Left ventricle myocardium inferior (tissue), 1 donor: ENCODE results near the gene CAMKMT. TPM values are rescaled to one million over a fixed set of nuclear protein-coding genes. Genes with fewer than 3 reads are reported as not detected.

ENCODE experiments used
- DNase-seq: peaks from one replicate; pipeline ENCODE4 v3.0.0-alpha.2; 2020
- H3K27ac ChIP-seq: fragments of 200-600 bp; replicated peaks from 2 replicates; pipeline ENCODE4 v1.8.0; 2021
- H3K27me3 ChIP-seq: fragments of 200-600 bp; 2 replicates; pipeline ENCODE4 v1.8.0; 2021; ENCODE audit warnings: low read depth
- H3K36me3 ChIP-seq: fragments of 200-600 bp; 2 replicates; pipeline ENCODE4 v1.8.0; 2021
- H3K4me1 ChIP-seq: fragments of 200-600 bp; 2 replicates; pipeline ENCODE4 v1.8.0; 2021
- H3K4me3 ChIP-seq: fragments of 200-600 bp; 2 replicates; pipeline ENCODE4 v1.8.0; 2021; ENCODE audit warnings: mild to moderate bottlenecking, moderate library complexity
- H3K9me3 ChIP-seq: fragments of 200-600 bp; replicated peaks from 2 replicates; pipeline ENCODE4 v1.8.0; 2021
- intact Hi-C: fragments of 100-400 bp; cut with micrococcal nuclease; formaldehyde crosslinking; loops from one replicate; pipeline ENCODE4 v1.11.0; 2022
- total RNA-seq: library from RNA; stranded (reverse); fragmentation: NEBNext Ultra II Directional; extraction: Animal tissue kit (Norgen Biotek cat#: 25700); gene quantifications from one replicate; pipeline ENCODE4 v1.2.1, GENCODE V29; 2021
- TF ChIP-seq, protein P1 (sequence below): fragments of 200-600 bp; IDR thresholded peaks from 2 replicates; pipeline ENCODE4 v1.8.0; 2021; ENCODE audit warnings: antibody characterized with exemption, mild to moderate bottlenecking, borderline replicate concordance
- donor health status: DM: no; HTN: yes; CAD: no; lungs with severe emphysema.

CAMKMT gene
- total RNA-seq, 1 donor from 2014 or later: 4.8 TPM

GRCh38 chr2:44450806-44451205, 89.1 kb downstream of the CAMKMT start:
- Histone ChIP-seq H3K27ac (no peak overlapping the region), H3K27me3 (no peaks in the 10 kb centered on the region), H3K4me3 (no peak overlapping the region), H3K4me1 (no peaks in the 10 kb centered on the region), H3K9me3 (no peaks in the 10 kb centered on the region), H3K36me3 (no peaks in the 10 kb centered on the region)
- intact Hi-C loops: no loop called here
- TF ChIP-seq, protein P1, sequence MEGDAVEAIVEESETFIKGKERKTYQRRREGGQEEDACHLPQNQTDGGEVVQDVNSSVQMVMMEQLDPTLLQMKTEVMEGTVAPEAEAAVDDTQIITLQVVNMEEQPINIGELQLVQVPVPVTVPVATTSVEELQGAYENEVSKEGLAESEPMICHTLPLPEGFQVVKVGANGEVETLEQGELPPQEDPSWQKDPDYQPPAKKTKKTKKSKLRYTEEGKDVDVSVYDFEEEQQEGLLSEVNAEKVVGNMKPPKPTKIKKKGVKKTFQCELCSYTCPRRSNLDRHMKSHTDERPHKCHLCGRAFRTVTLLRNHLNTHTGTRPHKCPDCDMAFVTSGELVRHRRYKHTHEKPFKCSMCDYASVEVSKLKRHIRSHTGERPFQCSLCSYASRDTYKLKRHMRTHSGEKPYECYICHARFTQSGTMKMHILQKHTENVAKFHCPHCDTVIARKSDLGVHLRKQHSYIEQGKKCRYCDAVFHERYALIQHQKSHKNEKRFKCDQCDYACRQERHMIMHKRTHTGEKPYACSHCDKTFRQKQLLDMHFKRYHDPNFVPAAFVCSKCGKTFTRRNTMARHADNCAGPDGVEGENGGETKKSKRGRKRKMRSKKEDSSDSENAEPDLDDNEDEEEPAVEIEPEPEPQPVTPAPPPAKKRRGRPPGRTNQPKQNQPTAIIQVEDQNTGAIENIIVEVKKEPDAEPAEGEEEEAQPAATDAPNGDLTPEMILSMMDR: no peak
- no peak for DNase-seq

- H3K27ac ChIP-seq: no peak overlapping the region
- H3K27me3 ChIP-seq: no peaks in the 10 kb centered on the region
- no peak overlapping the region for H3K4me3 ChIP-seq
- no peak for DNase-seq
- no peaks in the 10 kb centered on the region for H3K36me3 ChIP-seq
- H3K4me1 ChIP-seq: no peaks in the 10 kb centered on the region
- intact Hi-C loops: no loop called here
- no peaks in the 10 kb centered on the region for H3K9me3 ChIP-seq
- TF ChIP-seq, protein P1: no peak
Measured at GRCh38 chr2:44452069-44452583, 90.4 kb downstream of the CAMKMT start.

- Histone ChIP-seq H3K36me3 (no peaks in the 10 kb centered on the region), H3K9me3 (no peaks in the 10 kb centered on the region), H3K27me3 (no peaks in the 10 kb centered on the region), H3K27ac (no peak overlapping the region), H3K4me1 (no peaks in the 10 kb centered on the region), H3K4me3 (no peak overlapping the region)
- TF ChIP-seq, protein P1: no peak
- intact Hi-C loops: no loop called here
- DNase-seq: no peak
Measured at GRCh38 chr2:44453259-44453658, 91.5 kb downstream of the CAMKMT start.

DNA sequence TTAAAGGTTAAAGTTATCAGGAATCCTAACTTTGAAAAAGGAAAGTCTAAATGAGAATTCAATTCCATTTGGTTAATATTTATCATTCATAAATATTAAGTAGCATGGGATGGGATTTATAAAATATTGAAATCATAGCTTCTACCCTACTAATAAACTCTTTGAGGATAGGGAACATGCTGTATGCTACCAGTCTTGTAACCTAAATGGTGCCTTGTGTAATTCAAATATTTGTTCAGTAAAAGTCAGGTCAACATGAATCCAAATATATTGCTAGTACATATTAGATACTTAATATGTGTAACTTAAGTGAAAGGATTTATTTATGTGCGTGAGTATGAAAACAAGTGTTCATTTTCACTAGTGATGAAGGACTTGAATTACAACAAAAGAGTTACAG, 94.1 kb downstream of the CAMKMT start:
- TF ChIP-seq, protein P1: no peak
- Histone ChIP-seq H3K4me1 (no peaks in the 10 kb centered on the region), H3K27me3 (no peaks in the 10 kb centered on the region), H3K36me3 (no peaks in the 10 kb centered on the region), H3K27ac (no peak overlapping the region), H3K9me3 (no peaks in the 10 kb centered on the region), H3K4me3 (no peak overlapping the region)
- no peak for DNase-seq
- intact Hi-C loops: no loop called here

DNA sequence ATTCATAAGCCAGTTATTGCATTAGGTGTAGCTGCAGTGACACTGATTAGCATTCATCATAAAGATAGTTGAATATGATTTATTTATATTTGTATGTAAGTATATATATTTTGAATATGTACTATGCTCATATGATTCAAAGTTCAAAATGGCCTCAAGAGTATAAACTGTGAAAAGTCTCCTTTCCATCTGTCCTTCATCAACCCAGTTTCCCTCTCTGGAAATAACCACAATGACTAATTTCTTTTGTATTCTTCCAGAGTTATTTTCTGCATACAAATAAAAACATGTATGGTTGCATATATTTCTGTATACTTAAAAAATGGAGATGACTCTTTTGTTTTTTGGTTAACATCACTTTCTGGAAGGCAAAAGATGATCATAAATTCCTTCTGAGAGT, 95.2 kb downstream of the CAMKMT start:
- no peaks in the 10 kb centered on the region for H3K9me3 ChIP-seq
- intact Hi-C loops: no loop called here
- H3K4me3 ChIP-seq: no peak overlapping the region
- no peak overlapping the region for H3K27ac ChIP-seq
- H3K36me3 ChIP-seq: no peaks in the 10 kb centered on the region
- TF ChIP-seq, protein P1: no peak
- H3K4me1 ChIP-seq: no peaks in the 10 kb centered on the region
- no peaks in the 10 kb centered on the region for H3K27me3 ChIP-seq
- no peak for DNase-seq
